Chondrocyte (in vitro differentiated cells): ENCODE measurements around the gene TSPAN9. TPM values are rescaled to one million over a fixed set of nuclear protein-coding genes. Genes with fewer than 3 reads are reported as not detected.

Source experiments
- DNase-seq: peaks from one replicate; pipeline ENCODE4 v3.0.0; 2021; ENCODE audit warnings: mixed read lengths, low spot score
- H3K27ac Mint-ChIP-seq: one replicate; pipeline ENCODE4 v1.8.0; 2021; ENCODE audit warnings: mild to moderate bottlenecking, moderate library complexity, mixed read lengths; ENCODE audit not compliant: unreplicated experiment
- H3K27me3 Mint-ChIP-seq: 2 replicates; pipeline ENCODE4 v1.8.0; 2021; ENCODE audit warnings: low read depth, mixed read lengths
- H3K36me3 Mint-ChIP-seq: 2 replicates; pipeline ENCODE4 v1.8.0; 2021; ENCODE audit warnings: low read depth, mixed read lengths
- H3K4me1 Mint-ChIP-seq: 2 replicates; pipeline ENCODE4 v1.8.0; 2021; ENCODE audit warnings: low read depth, mild to moderate bottlenecking, mixed read lengths
- H3K4me3 Mint-ChIP-seq: one replicate; pipeline ENCODE4 v1.8.0; 2021; ENCODE audit warnings: mild to moderate bottlenecking, moderate library complexity, mixed read lengths; ENCODE audit not compliant: unreplicated experiment
- H3K9me3 Mint-ChIP-seq: 2 replicates; pipeline ENCODE4 v1.8.0; 2021; ENCODE audit warnings: low read depth, mixed read lengths
- total RNA-seq: library from RNA; stranded (reverse); gene quantifications from 3 replicates; pipeline ENCODE4 v1.2.1, GENCODE V29; 2021
- TF ChIP-seq, protein P1 (sequence below): fragments of 200-600 bp; sonication (generic); IDR thresholded peaks from 2 replicates; pipeline ENCODE4 v1.5.0; 2021; ENCODE audit warnings: antibody characterized with exemption, mild to moderate bottlenecking, moderate library complexity

Gene TSPAN9
- total RNA-seq, 1 donor from 2014 or later, result 50.4 TPM

GRCh38 chr12:3081091-3081490 lies 3.9 kb downstream of the TSPAN9 start:
- TF ChIP-seq, protein P1, sequence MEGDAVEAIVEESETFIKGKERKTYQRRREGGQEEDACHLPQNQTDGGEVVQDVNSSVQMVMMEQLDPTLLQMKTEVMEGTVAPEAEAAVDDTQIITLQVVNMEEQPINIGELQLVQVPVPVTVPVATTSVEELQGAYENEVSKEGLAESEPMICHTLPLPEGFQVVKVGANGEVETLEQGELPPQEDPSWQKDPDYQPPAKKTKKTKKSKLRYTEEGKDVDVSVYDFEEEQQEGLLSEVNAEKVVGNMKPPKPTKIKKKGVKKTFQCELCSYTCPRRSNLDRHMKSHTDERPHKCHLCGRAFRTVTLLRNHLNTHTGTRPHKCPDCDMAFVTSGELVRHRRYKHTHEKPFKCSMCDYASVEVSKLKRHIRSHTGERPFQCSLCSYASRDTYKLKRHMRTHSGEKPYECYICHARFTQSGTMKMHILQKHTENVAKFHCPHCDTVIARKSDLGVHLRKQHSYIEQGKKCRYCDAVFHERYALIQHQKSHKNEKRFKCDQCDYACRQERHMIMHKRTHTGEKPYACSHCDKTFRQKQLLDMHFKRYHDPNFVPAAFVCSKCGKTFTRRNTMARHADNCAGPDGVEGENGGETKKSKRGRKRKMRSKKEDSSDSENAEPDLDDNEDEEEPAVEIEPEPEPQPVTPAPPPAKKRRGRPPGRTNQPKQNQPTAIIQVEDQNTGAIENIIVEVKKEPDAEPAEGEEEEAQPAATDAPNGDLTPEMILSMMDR, result no peak
- H3K27ac Mint-ChIP-seq, result no peak overlapping the region
- no peak for DNase-seq
- peaks cover 25% of the 10 kb centered on the region for H3K4me1 Mint-ChIP-seq
- no peak overlapping the region for H3K4me3 Mint-ChIP-seq
- no peaks in the 10 kb centered on the region for H3K27me3 Mint-ChIP-seq
- no peaks in the 10 kb centered on the region for H3K36me3 Mint-ChIP-seq
- no peaks in the 10 kb centered on the region for H3K9me3 Mint-ChIP-seq

- H3K27ac Mint-ChIP-seq, result no peak overlapping the region
- no peaks in the 10 kb centered on the region for H3K9me3 Mint-ChIP-seq
- H3K4me3 Mint-ChIP-seq, result no peak overlapping the region
- peaks cover 2% of the 10 kb centered on the region for H3K36me3 Mint-ChIP-seq
- no peak for DNase-seq
- TF ChIP-seq, protein P1, result no peak
- H3K4me1 Mint-ChIP-seq, result peaks cover 19% of the 10 kb centered on the region
- no peaks in the 10 kb centered on the region for H3K27me3 Mint-ChIP-seq
These were observed 4.7 kb downstream of the TSPAN9 start for GRCh38 chr12:3081886-3082285.

GRCh38 chr12:3083241-3083920 lies 6.2 kb downstream of the TSPAN9 start:
- DNase-seq, result no peak
- Mint-ChIP-seq H3K4me1 (peaks cover 16% of the 10 kb centered on the region), H3K4me3 (no peak overlapping the region), H3K27me3 (no peaks in the 10 kb centered on the region), H3K9me3 (no peaks in the 10 kb centered on the region), H3K27ac (no peak overlapping the region), H3K36me3 (peaks cover 3% of the 10 kb centered on the region)
- TF ChIP-seq, protein P1, result no peak

GRCh38 chr12:3083921-3084347 lies 6.8 kb downstream of the TSPAN9 start:
- H3K27ac Mint-ChIP-seq, result no peak overlapping the region
- peaks cover 3% of the 10 kb centered on the region for H3K36me3 Mint-ChIP-seq
- no peaks in the 10 kb centered on the region for H3K27me3 Mint-ChIP-seq

DNA sequence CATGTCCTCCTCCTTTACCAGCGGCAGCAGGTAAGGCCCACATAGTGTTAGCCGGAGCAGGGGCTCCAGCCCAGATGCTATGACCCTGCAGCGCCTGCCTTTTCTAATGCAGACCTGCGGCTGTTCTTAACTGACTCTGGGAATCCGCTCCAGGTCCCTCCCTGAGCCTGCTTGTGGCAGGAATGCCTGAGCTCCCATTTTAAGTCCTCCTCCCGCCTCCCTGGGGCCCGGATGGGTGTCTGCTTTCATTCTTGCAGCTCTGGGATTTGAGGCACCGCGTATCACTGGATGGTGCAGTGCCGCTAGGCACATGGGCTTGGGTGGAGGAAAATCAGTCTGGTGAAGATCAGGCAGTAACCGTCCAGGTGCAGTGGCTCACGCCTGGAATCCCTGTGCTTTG lies 7.6 kb downstream of the TSPAN9 start:
- no peaks in the 10 kb centered on the region for H3K9me3 Mint-ChIP-seq
- no peak overlapping the region for H3K4me3 Mint-ChIP-seq
- TF ChIP-seq, protein P1, result no peak
- H3K27ac Mint-ChIP-seq, result no peak overlapping the region
- H3K4me1 Mint-ChIP-seq, result peaks cover 13% of the 10 kb centered on the region
- H3K27me3 Mint-ChIP-seq, result no peaks in the 10 kb centered on the region
- H3K36me3 Mint-ChIP-seq, result peaks cover 3% of the 10 kb centered on the region
- DNase-seq, result no peak

More at GRCh38 chr12:3083921-3084347, 6.8 kb downstream of the TSPAN9 start:
- no peak for DNase-seq
- H3K4me1 Mint-ChIP-seq, result peaks cover 13% of the 10 kb centered on the region
- no peaks in the 10 kb centered on the region for H3K9me3 Mint-ChIP-seq
- H3K4me3 Mint-ChIP-seq, result no peak overlapping the region
- TF ChIP-seq, protein P1, result no peak
